ENCODE data around the gene CRADD. TPM values are rescaled to one million over a fixed set of nuclear protein-coding genes. Genes with fewer than 3 reads are reported as not detected.
A peak's percentile ranks its signal among the peaks of the same experiment; 100 is the strongest.

Gene CRADD
- total RNA-seq, 4 donors from 2014 or later, result 19.4 to 28.7 (median 22.6) TPM

DNA sequence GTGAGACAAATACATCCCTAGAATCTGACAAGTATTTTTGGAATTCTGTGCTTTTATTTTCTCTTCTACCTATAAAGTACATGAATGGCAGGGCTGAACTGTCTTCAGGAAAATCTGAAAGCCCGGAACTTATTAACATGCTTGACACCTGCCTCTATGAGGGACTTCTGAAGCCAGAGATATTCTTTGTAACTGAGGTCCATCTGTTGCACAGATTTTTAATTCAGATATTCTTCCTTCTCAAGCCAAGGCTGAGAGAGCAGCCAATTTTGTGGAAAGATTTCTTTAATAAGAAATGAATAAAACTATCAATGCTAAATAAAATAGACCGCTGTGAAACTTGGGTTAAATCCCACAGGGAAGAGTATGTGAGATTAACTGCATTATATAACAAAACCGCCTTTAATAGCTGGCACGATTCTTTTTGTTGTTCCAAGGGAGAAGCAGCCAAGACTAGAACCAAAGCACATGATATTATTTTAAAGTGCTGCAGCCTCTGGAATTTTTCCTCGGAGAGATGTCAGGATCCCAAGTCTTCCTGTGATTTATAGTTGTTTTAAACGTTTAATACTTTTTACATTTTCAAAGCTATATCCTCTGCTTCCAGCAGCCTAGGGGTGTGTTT lies 148.9 kb downstream of the CRADD start:
- Histone ChIP-seq H3K27me3 (no peaks in the 10 kb centered on the region), H3K4me3 (no peak overlapping the region), H3K36me3 (no peaks in the 10 kb centered on the region), H3K27ac (peak overlapping the region; percentile 23 to 41 (median 32)), H3K9me3 (no peaks in the 10 kb centered on the region), H3K4me1 (peaks cover 32 to 46% of the 10 kb centered on the region in 2 donors)
- intact Hi-C loops (cut with DNase I; ENCODE audit: low total_unique reads), result no loop called here
- DNase-seq (no peak), ATAC-seq (no peak)
- in situ Hi-C loops (cut with MboI; ENCODE audit: low sequenced_read_pairs in 4 of 4), result no loop called here
- TF ChIP-seq POLR2A (IDR thresholded peaks at IDR 0.05), result no peak

GRCh38 chr12:93827179-93827578 lies 150.0 kb downstream of the CRADD start:
- Histone ChIP-seq H3K27ac (no peak overlapping the region), H3K36me3 (no peaks in the 10 kb centered on the region), H3K4me1 (peaks cover 32 to 46% of the 10 kb centered on the region in 2 donors), H3K4me3 (no peak overlapping the region), H3K9me3 (no peaks in the 10 kb centered on the region), H3K27me3 (no peaks in the 10 kb centered on the region)
- DNase-seq (no peak), ATAC-seq (no peak)
- TF ChIP-seq POLR2A (IDR thresholded peaks at IDR 0.05), result no peak
- TF ChIP-seq, protein P1, sequence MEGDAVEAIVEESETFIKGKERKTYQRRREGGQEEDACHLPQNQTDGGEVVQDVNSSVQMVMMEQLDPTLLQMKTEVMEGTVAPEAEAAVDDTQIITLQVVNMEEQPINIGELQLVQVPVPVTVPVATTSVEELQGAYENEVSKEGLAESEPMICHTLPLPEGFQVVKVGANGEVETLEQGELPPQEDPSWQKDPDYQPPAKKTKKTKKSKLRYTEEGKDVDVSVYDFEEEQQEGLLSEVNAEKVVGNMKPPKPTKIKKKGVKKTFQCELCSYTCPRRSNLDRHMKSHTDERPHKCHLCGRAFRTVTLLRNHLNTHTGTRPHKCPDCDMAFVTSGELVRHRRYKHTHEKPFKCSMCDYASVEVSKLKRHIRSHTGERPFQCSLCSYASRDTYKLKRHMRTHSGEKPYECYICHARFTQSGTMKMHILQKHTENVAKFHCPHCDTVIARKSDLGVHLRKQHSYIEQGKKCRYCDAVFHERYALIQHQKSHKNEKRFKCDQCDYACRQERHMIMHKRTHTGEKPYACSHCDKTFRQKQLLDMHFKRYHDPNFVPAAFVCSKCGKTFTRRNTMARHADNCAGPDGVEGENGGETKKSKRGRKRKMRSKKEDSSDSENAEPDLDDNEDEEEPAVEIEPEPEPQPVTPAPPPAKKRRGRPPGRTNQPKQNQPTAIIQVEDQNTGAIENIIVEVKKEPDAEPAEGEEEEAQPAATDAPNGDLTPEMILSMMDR (IDR thresholded peaks at IDR 0.05 in 4 of 5, conservative IDR thresholded peaks at IDR 0.05 in 1 of 5), result no peak
- intact Hi-C loops (cut with DNase I; ENCODE audit: low total_unique reads) (no loop called here), in situ Hi-C loops (cut with MboI; ENCODE audit: low sequenced_read_pairs in 4 of 4) (no loop called here)

- no peaks in the 10 kb centered on the region for H3K9me3 ChIP-seq
- peaks cover 32 to 46% of the 10 kb centered on the region in 2 donors for H3K4me1 ChIP-seq
- H3K27me3 ChIP-seq, result no peaks in the 10 kb centered on the region
- ATAC-seq, result no peak
- TF ChIP-seq, protein P1 (IDR thresholded peaks at IDR 0.05 in 4 of 5, conservative IDR thresholded peaks at IDR 0.05 in 1 of 5), result no peak
- TF ChIP-seq POLR2A (IDR thresholded peaks at IDR 0.05), result no peak
- in situ Hi-C loops (cut with MboI; ENCODE audit: low sequenced_read_pairs in 4 of 4) (no loop called here), intact Hi-C loops (cut with DNase I; ENCODE audit: low total_unique reads) (no loop called here)
- H3K36me3 ChIP-seq, result no peaks in the 10 kb centered on the region
- DNase-seq, result no peak
- no peak overlapping the region for H3K4me3 ChIP-seq
- H3K27ac ChIP-seq, result no peak overlapping the region
Observed at GRCh38 chr12:93827669-93828068, 150.5 kb downstream of the CRADD start.

DNA sequence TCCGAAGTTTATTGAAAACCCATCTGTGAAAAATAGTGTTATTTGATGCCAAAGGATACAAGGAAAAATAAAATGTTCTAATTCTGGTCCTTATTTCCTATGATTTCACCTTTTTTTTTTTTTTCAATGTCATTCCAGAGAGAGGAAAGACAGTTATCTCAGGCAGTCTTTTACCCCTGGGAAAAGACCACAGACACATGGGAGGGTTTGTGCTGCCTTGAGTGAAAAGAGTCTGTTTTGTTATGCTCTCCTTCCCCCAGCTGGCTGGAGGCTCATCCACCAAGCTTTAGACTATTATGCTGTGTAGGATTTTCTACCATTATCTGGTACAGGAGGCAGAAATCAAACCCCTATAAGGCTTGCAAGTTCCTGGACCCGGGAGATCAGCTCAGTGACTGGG lies 151.8 kb downstream of the CRADD start:
- no peak for ATAC-seq
- no peak for DNase-seq
- Histone ChIP-seq H3K4me1 (peaks cover 30 to 36% of the 10 kb centered on the region in 2 donors), H3K36me3 (no peaks in the 10 kb centered on the region), H3K9me3 (no peaks in the 10 kb centered on the region), H3K27me3 (no peaks in the 10 kb centered on the region), H3K27ac (no peak overlapping the region), H3K4me3 (no peak overlapping the region)
- TF ChIP-seq, protein P1 (IDR thresholded peaks at IDR 0.05 in 4 of 5, conservative IDR thresholded peaks at IDR 0.05 in 1 of 5), result no peak
- TF ChIP-seq POLR2A (IDR thresholded peaks at IDR 0.05), result no peak
- in situ Hi-C loops (cut with MboI; ENCODE audit: low sequenced_read_pairs in 4 of 4), result no loop called here
- intact Hi-C loops (cut with DNase I; ENCODE audit: low total_unique reads), result no loop called here

GRCh38 chr12:93831374-93831773 lies 154.2 kb downstream of the CRADD start:
- H3K27ac ChIP-seq, result no peak overlapping the region
- DNase-seq (no peak), ATAC-seq (no peak)
- H3K27me3 ChIP-seq, result no peaks in the 10 kb centered on the region
- H3K4me3 ChIP-seq, result no peak overlapping the region
- in situ Hi-C loops (cut with MboI; ENCODE audit: low sequenced_read_pairs in 4 of 4) (no loop called here), intact Hi-C loops (cut with DNase I; ENCODE audit: low total_unique reads) (no loop called here)
- TF ChIP-seq, protein P1 (IDR thresholded peaks at IDR 0.05 in 4 of 5, conservative IDR thresholded peaks at IDR 0.05 in 1 of 5), result no peak
- TF ChIP-seq POLR2A (IDR thresholded peaks at IDR 0.05), result no peak
- no peaks in the 10 kb centered on the region for H3K9me3 ChIP-seq
- H3K4me1 ChIP-seq, result peaks cover 16 to 29% of the 10 kb centered on the region in 2 donors
- no peaks in the 10 kb centered on the region for H3K36me3 ChIP-seq

Measured in gastrocnemius medialis (tissue), 4 donors.